LNCaP clone FGC (cell line): Measurements from ENCODE around the gene APOBR.
"Not testable (repeated sequence)": the region's sequence is repeated elsewhere in the genome, so short reads cannot be mapped to it uniquely, and the experiment has no call there.

Experiments used
- DNase-seq: peaks from one replicate; pipeline ENCODE4 v3.0.0-alpha.2; 2011; ENCODE audit warnings: low read depth
- H3K4me3 ChIP-seq: 2 replicates; pipeline ENCODE4 v1.5.1; 2011; ENCODE audit warnings: mild to moderate bottlenecking, low read depth, low read length, control low read depth
- TF ChIP-seq, protein P1 (sequence below): IDR thresholded peaks from 2 replicates; pipeline ENCODE4 v1.5.1; 2012; ENCODE audit warnings: mild to moderate bottlenecking; ENCODE audit not compliant: control insufficient read depth, insufficient read depth; ENCODE audit errors: extremely low read depth

The APOBR gene

DNA sequence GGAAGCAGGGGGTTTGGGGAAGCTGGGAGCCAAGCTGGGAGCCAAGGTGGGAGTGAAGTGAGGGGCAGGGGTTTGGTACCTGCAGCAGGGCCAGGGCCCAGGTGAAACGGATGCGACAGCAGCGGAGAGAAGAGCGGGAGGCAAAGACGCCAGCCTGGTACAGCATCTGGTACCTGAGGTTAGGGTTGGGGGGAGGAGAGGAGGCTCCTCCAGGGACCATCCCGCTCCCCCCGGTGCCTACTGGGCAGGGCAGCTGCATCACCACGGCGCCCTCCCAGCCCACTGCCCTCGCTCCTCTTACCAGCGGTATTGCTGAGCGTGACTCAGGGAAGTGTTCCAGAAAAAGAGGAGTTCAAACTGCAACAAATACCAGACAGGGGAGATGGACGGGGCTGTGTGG is 12.4 kb upstream of the APOBR start:
- H3K4me3 ChIP-seq = no peak overlapping the region
- TF ChIP-seq, protein P1, sequence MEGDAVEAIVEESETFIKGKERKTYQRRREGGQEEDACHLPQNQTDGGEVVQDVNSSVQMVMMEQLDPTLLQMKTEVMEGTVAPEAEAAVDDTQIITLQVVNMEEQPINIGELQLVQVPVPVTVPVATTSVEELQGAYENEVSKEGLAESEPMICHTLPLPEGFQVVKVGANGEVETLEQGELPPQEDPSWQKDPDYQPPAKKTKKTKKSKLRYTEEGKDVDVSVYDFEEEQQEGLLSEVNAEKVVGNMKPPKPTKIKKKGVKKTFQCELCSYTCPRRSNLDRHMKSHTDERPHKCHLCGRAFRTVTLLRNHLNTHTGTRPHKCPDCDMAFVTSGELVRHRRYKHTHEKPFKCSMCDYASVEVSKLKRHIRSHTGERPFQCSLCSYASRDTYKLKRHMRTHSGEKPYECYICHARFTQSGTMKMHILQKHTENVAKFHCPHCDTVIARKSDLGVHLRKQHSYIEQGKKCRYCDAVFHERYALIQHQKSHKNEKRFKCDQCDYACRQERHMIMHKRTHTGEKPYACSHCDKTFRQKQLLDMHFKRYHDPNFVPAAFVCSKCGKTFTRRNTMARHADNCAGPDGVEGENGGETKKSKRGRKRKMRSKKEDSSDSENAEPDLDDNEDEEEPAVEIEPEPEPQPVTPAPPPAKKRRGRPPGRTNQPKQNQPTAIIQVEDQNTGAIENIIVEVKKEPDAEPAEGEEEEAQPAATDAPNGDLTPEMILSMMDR = no peak

DNA sequence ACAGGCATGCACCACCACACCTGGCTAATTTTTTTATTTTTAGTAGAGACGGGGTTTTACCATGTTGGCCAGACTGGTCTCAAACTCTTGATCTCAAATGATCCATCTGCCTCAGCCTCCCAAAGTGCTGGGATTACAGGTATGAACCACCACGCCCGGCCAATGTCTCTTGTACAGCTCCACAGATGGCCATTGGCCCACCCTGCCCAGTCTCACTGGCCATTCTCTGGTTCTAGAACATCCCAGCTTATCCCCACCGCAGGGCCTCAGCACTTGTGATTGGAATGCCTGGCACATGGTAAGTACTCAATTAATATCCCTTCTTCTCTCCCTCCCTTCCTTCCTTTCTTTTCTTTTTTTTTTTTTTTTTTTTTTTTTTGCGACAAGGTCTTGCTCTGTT is 11.1 kb upstream of the APOBR start:
- not testable (repeated sequence) for DNase-seq, H3K4me3 ChIP-seq

More for the DNA sequence above, 12.4 kb upstream of the APOBR start:
- DNase-seq = no peak

DNA sequence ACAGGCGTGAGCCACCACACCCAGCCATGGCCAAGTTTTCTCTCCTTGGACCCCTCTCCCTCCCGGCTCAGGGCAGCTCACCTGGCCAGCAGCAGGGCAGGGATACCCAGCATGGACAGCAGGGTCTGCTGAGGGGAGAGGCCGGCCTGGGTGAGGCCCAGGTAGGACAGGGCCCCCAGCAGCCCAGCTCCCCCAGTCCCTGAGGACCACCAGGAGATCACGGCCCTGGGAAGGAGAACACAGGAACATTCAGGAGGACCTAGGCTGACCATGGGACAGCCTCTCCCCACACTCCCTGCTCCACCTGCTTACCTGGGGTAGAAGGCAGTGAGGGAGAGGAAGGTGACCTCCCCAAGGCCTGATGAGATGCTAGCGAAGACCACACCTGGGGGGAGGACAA is 8.2 kb upstream of the APOBR start:
- no peak for DNase-seq
- no peak overlapping the region for H3K4me3 ChIP-seq
- TF ChIP-seq, protein P1 = no peak

DNA sequence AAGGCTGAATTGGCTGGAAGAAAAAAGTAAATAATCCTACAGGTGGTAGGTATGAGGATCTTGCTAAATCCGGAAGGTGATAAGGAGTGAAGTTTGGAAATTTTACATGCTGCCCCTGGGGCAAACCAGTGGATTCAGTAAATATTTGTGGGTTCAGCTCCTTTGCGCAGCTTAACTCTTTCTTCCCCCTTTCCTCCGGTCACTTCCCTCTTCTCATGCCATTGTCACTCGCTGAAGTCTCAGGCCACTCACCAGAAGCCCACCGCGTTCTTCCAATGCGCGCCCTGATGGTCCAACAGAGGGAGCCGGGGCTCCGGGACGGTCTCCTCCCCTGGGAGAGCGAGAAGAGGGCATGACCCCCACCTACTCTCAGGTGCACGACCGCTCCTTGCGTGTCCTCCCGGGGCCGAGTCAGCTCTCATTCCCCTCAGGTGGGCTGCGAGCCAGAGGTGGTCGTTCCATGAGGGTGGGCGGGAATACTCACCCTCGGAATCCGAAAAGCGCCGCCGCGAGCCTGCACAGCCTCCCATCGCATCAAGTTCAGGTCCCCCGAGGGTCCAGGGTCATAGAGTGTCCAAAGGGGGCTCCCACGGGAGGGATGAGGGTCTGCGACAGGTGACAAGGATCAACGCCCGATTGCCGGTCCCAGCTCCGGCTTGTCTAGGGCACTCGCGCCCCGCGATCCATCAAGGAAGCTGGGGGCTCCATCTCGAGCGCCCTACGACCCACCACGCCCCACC is 3.0 kb upstream of the APOBR start:
- DNase-seq = no peak
- TF ChIP-seq, protein P1 = peak; percentile 38; the same call in 1 of the 2 replicates

DNA sequence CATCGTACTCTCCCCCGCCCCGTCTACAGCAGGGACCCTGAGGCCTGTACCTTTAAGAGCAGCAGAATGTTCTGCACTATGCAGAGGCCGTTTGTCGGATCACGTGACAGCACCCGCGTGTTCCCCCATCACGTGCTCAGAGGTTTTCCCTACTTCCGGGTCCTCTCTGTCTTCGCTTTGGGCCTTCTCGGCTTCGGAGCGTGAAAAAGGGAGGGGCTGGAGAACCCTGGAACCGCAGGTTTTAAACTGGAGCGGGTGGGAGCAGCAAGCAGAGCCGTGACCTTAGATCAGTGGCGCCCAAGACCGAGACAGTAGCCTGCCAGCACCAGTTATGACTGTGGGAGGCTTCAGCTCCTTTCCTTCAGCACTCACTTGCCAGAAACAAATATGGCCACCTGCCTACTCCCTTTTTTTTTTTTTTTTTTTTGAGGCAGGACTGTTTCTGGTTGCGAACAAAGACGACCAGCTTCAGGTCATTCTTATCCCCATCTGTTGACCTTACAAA is 2.4 kb upstream of the APOBR start, which contains the start of gene CLN3:
Gene CLN3, minus strand, starts transcription at position 105 of the 505 bp plus-strand sequence. CDS start 315 bp downstream, outside the sequence.
- TF ChIP-seq, protein P1 = no peak

More for the DNA sequence above, 3.0 kb upstream of the APOBR start:
- H3K4me3 ChIP-seq = peak overlapping the region; percentile 100

DNA sequence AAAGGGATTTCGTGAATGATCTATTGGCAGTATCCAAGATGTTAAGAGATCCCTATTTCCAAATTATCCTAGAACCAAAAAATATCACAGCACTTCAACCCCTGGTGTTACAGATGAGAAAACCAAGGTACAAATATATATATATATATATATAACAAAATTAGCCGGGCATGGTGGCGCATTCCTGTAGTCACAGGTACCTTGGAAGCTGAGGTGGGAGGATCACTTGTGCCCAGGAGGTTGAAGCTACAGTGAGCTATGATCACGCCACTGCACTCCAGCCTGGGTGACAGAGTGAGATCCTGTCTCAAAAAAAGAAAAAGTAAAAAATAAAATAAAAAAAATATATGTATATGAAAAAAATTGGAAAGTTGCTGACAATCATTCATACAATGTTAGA is 1.9 kb upstream of the APOBR start:
- TF ChIP-seq, protein P1 = no peak
- no peak for DNase-seq
- peak overlapping the region; percentile 100 for H3K4me3 ChIP-seq

More for the DNA sequence above, 2.4 kb upstream of the APOBR start, which contains the start of gene CLN3:
- peak within 1 kb of the TSS; percentile 100 for H3K4me3 ChIP-seq
- peak; percentile 92 for DNase-seq

DNA sequence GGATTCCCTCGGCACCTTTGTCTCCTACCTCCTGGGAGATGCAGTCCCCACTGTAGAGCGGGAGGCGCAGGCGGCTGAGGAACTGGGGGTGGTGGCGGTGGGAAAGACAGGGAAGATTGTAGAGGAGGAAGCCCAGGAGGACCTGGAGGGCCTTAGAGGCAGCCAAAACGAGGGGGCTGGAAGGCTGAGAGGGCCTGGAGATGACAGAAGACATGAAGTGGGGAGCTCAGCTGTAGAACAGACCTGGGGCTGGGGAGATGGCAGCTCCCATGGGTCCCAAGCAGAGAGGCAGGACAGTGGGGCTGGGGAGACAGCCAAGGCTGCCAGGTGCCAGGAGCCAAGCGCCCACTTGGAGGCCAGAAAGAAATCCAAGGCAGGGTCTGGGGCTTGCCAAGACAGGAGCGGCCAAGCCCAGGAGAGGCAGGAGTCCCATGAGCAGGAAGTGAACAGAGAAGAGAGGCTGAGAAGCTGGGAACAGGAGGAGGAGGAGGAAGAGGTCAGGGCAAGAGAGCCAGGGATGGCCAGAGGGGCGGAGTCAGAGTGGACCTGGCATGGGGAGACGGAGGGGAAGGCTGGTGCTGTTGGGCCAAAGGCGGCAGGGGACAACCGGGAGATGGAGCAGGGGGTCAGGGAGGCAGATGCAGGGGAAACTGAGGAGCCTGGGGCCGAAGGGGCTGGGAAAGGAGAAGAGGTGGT is 803 bp downstream of the APOBR start:
- no peak for DNase-seq
- no peak overlapping the region for H3K4me3 ChIP-seq
- TF ChIP-seq, protein P1 = no peak
